GM18508 (cell line): ENCODE measurements around the gene C4BPB.

Experiments used
- ATAC-seq: cut with Tn5 transposase; IDR thresholded peaks from one replicate; pipeline ENCODE4 v1.9.1; 2021; ENCODE audit warnings: moderate number of reproducible peaks; ENCODE audit not compliant: insufficient read depth, unreplicated experiment

The C4BPB gene

DNA sequence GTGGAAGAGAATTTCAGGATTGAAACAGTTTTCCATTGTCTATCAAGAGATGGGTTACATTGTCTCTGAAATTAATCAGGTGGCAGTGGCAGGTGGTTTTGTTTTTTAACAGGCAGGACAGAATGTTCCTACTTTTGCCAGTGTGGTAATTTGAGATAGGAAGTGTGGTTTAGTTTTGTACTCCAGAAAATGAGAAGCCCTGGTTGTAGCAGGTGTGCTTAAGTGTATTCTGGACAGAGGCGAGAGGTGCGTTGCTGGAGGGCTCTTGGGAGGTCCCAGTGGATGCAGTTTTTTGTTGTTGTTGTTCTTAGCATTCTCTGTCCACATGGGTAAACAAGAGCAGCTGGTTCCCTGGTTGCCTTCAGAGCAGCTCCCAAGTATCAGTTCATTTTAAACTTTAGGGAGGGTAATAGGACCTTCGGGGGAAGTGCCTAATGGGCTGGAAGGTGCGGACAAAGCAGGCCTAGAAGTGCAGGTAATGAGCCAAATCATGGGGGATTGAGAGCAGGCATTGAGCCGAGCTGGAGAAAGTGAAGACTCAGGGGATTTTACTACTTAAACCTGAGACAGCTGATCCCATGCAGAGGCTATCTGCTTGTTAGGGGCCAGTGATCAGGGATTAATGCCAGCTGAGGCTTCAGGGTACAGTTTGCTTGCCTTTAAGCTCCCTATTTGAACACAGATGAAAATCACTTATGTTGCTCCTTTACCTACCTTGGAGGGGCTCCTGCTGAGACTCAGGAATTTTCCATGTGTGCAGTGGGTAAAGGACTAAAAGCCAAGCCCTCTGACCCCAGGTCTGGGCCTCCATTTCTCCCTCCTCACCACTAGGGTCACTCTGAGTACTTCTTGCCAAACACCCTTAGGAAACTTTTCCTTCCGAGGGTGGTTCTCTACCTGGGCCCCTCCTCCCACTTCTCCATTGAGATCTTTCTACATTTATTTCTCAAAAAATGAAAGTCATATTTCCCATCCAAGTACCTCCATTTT is 29.5 kb upstream of the C4BPB start:
- no peak for ATAC-seq

DNA sequence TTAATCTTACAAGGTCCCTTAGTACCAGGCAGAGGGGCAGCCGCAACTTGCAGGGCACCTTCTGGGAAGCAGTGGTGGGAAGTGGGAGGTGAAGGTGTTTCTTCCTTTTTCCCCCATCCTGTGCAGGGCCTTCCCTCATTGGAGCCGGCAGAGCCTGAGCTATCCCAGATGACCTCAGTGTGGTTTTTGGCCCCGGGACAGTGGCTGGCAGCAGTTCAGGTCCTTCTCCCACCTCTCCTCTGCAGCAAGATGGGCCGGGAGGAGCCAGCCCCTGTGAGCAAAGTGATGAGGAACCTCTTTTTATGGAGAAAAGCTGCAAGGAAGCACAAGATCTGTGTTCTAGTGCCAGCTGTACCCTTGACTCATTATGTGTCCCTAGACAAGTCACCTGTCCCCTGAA is 28.8 kb upstream of the C4BPB start:
- no peak for ATAC-seq

DNA sequence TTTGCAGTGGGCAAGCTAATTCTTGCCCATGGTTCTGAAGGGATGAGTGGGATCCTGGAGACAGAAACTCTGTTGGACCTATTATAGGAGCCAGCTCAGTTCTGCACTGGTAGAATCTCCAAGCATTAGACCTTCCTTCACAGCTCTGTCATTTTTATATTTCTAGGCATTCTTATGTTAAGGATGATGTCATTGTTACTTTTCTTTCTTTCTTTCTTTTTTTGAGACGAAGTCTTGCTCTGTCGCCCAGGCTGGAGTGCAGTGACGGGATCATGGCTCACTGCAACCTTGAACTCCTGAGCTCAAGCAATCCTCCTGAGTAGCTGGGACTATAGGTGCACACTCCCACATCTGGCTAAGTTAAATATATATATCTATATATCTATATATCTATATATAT is 28.1 kb upstream of the C4BPB start:
- no peak for ATAC-seq

- ATAC-seq, result no peak
Observed at GRCh38 chr1:207062058-207062457, 26.6 kb upstream of the C4BPB start.

DNA sequence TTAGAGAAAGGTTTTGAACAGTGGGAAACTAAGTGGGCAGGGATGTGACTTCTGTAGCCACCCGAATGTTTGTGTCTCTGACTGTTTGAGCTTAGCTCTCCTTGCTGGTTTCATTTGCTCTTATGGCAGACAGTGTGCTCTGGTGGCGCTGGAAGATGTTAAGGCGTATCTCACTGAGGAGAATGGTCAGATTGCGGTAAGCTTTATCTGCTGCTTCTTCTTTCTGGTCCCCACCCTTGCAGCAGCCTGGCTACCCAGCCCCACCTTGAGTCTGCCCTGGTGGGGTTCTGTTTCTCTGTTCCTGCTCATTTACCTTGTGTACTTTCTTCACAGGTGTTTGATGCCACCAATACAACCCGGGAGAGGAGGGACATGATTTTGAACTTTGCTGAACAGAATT is 25.6 kb upstream of the C4BPB start:
- ATAC-seq, result no peak

DNA sequence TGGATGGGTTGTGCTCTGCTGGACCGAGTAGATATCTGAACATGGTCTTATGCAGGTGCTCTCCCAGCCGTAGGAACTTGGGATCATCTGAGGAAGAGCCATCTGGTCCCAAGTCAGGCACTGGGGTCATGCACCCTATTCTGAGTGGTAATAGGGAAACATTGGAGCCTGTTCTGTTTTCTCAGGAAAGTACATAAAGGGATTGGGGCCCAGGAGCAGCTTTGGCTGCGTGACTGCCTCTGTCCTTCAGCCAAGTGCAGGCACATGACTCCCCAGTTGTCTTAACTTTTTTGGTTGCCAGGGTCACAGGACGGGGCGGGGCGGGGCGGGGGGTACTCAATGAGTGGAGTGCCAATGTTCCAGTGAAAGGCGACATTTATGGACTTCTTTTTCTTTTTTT is 24.1 kb upstream of the C4BPB start:
- ATAC-seq, result no peak

DNA sequence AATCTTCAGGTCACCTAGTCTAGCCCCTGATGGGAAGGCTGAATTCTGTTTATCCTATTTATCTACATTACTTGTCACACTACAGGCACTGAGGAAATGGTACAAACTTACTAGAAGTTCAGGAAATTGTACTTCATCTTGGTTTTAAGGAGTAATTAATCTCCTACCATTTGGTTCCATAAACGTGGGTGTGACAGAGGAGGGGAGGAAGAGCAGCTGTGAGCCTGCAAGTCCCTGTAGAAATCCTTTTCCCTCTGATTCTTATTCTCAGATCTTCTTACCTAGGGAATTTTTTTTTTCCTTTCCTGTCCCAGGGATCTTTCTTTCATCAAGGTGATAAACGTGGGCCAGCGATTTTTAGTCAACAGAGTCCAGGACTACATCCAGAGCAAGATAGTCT is 21.5 kb upstream of the C4BPB start:
- no peak for ATAC-seq

- no peak for ATAC-seq
Observed at GRCh38 chr1:207067665-207068064, 21.0 kb upstream of the C4BPB start.

DNA sequence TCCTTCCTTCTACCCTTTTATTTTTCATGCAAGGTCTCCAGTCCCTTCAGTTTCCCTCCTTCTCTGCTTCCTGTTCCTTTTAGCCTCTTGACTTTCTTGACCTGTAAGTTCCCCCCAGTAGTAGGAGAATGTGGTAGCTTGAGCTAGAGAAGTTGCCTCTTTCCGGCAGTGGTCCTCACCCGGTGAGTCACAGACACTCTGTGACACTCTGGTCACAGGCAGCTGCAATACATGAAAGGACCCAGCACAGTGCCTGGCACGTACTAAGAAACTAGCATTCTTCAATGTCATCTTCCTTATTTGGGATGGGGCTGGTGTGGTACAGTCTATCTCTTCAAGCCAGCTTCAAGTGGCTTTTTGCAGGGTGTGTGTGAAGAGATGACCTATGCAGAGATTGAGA is 19.6 kb upstream of the C4BPB start:
- ATAC-seq, result no peak

- no peak for ATAC-seq
Observed at GRCh38 chr1:207069858-207070506, 18.7 kb upstream of the C4BPB start.

- ATAC-seq, result no peak
Observed at GRCh38 chr1:207070811-207071210, 17.8 kb upstream of the C4BPB start.

- no peak for ATAC-seq
Observed at GRCh38 chr1:207071426-207071825, 17.2 kb upstream of the C4BPB start.

DNA sequence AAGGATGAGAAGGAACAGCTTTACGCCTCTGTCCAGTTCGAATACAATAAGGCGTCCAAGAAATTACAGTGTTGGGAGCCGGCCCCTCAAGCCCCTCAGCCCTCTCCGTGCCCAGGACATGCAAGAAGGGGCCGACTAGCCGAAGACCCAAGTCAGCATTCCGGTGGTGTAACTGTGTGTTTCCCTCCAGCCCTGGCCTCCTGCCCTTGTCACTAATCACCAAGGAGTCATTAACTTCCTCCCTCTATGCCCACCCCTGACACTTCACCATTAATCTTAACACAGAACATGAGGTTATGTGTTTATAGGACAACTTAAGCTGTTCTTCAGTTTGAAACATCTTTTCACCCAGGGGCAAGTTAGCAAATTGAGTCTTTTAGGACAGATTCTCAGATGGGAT is 16.4 kb upstream of the C4BPB start:
- no peak for ATAC-seq

- no peak for ATAC-seq
Observed at GRCh38 chr1:207073906-207074820, 14.5 kb upstream of the C4BPB start.

DNA sequence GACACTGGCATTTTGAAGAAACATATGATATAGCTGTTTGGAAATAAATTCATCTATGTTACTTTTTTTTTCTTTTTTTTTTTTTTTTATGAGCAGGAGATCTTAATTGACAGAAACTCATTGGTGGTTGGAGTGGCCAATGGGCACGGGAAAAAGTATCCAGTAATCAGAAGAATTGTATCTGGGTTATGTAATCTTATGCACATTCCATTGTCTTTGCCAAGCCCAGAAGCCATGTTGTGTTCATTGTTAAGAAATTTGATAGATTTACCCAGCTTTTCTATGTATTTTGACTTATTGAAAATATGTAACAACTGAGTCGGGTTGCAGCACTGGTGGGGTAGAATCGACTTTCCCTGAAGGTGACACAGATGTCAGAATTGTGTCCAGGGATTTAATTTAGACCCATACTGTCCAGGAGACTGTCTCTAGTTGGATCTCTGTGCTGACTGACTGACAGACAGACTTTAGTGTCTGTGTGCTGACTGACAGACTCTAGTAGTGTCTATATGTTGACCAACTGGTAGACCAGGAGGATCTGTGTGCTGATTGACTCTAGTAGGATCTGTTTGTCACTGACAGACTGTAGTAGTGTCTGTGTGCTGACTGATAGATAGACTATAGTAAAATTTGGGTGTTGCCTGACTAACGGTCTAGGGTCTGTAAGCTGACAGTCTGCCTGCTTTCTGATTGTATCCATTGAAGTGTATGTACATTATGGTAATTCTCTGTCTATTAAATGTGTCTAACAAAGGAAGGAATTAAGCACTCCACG is 12.3 kb upstream of the C4BPB start:
- no peak for ATAC-seq

DNA sequence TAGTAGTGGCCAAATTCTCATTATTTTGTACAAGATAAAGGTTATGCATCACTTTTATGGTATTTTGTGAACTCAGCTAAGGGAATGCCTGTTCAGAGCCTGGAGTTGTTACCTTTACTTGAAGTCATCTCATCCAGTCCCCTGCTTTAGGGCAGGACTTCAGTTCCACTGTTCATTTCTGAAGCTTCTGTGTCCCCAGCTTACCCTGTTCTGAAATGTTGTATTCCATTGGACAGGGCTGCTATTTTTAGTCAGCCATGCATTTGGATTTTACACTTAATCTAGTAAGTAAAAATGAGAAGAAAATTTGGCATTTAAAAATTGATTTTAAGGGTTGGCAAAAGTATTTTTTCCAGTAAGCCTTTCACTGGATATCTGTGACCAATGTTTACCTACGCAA is 11.6 kb upstream of the C4BPB start:
- no peak for ATAC-seq

- ATAC-seq, result no peak
Observed at GRCh38 chr1:207077470-207078377, 10.9 kb upstream of the C4BPB start.

DNA sequence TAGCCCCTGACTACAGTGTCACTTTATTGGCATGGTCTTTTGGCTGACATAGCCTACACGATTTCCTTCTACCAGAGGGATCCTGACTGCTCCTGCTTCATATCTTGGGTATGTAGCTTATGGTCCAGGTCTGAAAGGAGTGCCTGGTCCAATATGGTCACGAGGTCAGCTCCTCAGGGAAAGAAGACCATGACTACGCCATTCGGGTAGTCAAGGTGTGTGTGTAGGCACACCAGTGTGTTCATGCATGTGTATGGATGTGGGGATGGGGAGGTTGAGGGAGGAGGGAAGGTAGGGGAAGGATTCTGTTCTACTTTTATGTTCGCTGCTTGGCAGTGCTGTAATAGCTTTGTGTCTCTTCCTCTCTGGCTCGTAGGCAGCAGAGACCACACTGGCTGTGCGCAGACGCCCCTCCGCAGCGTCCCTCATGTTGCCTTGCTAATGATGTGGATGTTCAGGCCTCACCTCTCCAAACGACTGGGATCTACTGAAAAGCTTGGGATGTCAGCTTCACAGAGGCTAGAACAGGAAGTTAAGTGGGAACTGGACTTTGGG is 10.0 kb upstream of the C4BPB start:
- no peak for ATAC-seq
